Measurements from ENCODE around the gene PTOV1. TPM values are rescaled to one million over a fixed set of nuclear protein-coding genes. Genes with fewer than 3 reads are reported as not detected.
"Not testable (repeated sequence)": the region's sequence is repeated elsewhere in the genome, so short reads cannot be mapped to it uniquely, and the experiment has no call there.

PTOV1 gene
- total RNA-seq, 4 donors from 2014 or later, result 46.2 to 156 (median 82.0) TPM

GRCh38 chr19:49817964-49818648, 32.9 kb upstream of the PTOV1 start, which contains the start of gene MED25:
Gene MED25, plus strand, starts transcription at chr19:49818289. Its CDS starts 53 bp downstream, at chr19:49818342.
- peak within 1 kb of the TSS; percentile 83 to 98 for H3K4me3 ChIP-seq
- peak; percentile 84 to 87 for DNase-seq
- H3K27ac ChIP-seq, result peak within 1 kb of the TSS; percentile 98 to 99
- no peaks in the 10 kb centered on the region for H3K36me3 ChIP-seq
- H3K4me1 ChIP-seq, result peaks cover 0 to 10% of the 10 kb centered on the region in 2 donors
- no peaks in the 10 kb centered on the region for H3K9me3 ChIP-seq
- TF ChIP-seq CTCF (IDR thresholded peaks at IDR 0.05), result peak; percentile 15 to 74 (median 60)
- peak; percentile 58 to 87 for TF ChIP-seq POLR2A (IDR thresholded peaks at IDR 0.05)
- intact Hi-C loops (cut with DNase I; ENCODE audit: low total_unique reads), result no loop called here
- H3K27me3 ChIP-seq, result no peaks in the 10 kb centered on the region

GRCh38 chr19:49818649-49819370, 32.1 kb upstream of the PTOV1 start:
- H3K27me3 ChIP-seq, result no peaks in the 10 kb centered on the region
- DNase-seq, result no peak
- H3K4me1 ChIP-seq, result peaks cover 0 to 10% of the 10 kb centered on the region in 2 donors
- TF ChIP-seq CTCF (IDR thresholded peaks at IDR 0.05) (no peak), POLR2A (IDR thresholded peaks at IDR 0.05) (no peak)
- intact Hi-C loops (cut with DNase I; ENCODE audit: low total_unique reads), result no loop called here
- no peaks in the 10 kb centered on the region for H3K36me3 ChIP-seq
- H3K4me3 ChIP-seq, result peak overlapping the region; percentile 83 to 98
- no peaks in the 10 kb centered on the region for H3K9me3 ChIP-seq
- peak overlapping the region; percentile 98 to 99 for H3K27ac ChIP-seq

GRCh38 chr19:49819452-49820115, 31.4 kb upstream of the PTOV1 start:
- H3K9me3 ChIP-seq; H3K27me3 ChIP-seq; H3K27ac ChIP-seq; DNase-seq; H3K4me1 ChIP-seq; H3K36me3 ChIP-seq; intact Hi-C loops (cut with DNase I; ENCODE audit: low total_unique reads): not testable (repeated sequence)
- peak overlapping the region in 1 of 2 donors; percentile 83 for H3K4me3 ChIP-seq

GRCh38 chr19:49820125-49820524, 30.8 kb upstream of the PTOV1 start:
- no peak for DNase-seq
- no peak for TF ChIP-seq CTCF (IDR thresholded peaks at IDR 0.05)
- no peak for TF ChIP-seq POLR2A (IDR thresholded peaks at IDR 0.05)
- intact Hi-C loops (cut with DNase I; ENCODE audit: low total_unique reads), result no loop called here
- Histone ChIP-seq H3K9me3 (no peaks in the 10 kb centered on the region), H3K27ac (no peak overlapping the region), H3K36me3 (no peaks in the 10 kb centered on the region), H3K4me3 (no peak overlapping the region), H3K27me3 (no peaks in the 10 kb centered on the region), H3K4me1 (peaks cover 0 to 10% of the 10 kb centered on the region in 2 donors)

- H3K9me3 ChIP-seq, result no peaks in the 10 kb centered on the region
- H3K36me3 ChIP-seq, result no peaks in the 10 kb centered on the region
These were observed 27.5 kb upstream of the PTOV1 start for GRCh38 chr19:49823472-49823871.

More at GRCh38 chr19:49823472-49823871, 27.5 kb upstream of the PTOV1 start:
- TF ChIP-seq POLR2A (IDR thresholded peaks at IDR 0.05), result no peak
- TF ChIP-seq CTCF (IDR thresholded peaks at IDR 0.05), result no peak
- intact Hi-C loops (cut with DNase I; ENCODE audit: low total_unique reads), result no loop called here
- no peak for DNase-seq
- Histone ChIP-seq H3K4me3 (no peak overlapping the region), H3K4me1 (peaks cover 0 to 9% of the 10 kb centered on the region in 2 donors), H3K27me3 (no peaks in the 10 kb centered on the region), H3K27ac (no peak overlapping the region)
